ENCODE data around the gene PIK3AP1.
A peak's percentile ranks its signal among the peaks of the same experiment; 100 is the strongest.

The PIK3AP1 gene

GRCh38 chr10:96641396-96642295 is 78.7 kb downstream of the PIK3AP1 start:
- no peak for DNase-seq

GRCh38 chr10:96639899-96640298 is 80.4 kb downstream of the PIK3AP1 start:
- no peak for DNase-seq

- no peak for DNase-seq
These were observed 81.6 kb downstream of the PIK3AP1 start for GRCh38 chr10:96638696-96639095.

GRCh38 chr10:96638120-96638519 is 82.2 kb downstream of the PIK3AP1 start:
- DNase-seq: no peak

GRCh38 chr10:96637709-96638108 is 82.6 kb downstream of the PIK3AP1 start:
- no peak for DNase-seq

GRCh38 chr10:96636551-96636950 is 83.8 kb downstream of the PIK3AP1 start:
- DNase-seq: no peak

- no peak for DNase-seq
These were observed 87.2 kb downstream of the PIK3AP1 start for GRCh38 chr10:96632974-96633710.

GRCh38 chr10:96627292-96627691 is 93.0 kb downstream of the PIK3AP1 start:
- DNase-seq: no peak

- no peak for DNase-seq
These were observed 93.5 kb downstream of the PIK3AP1 start for GRCh38 chr10:96626795-96627194.

GRCh38 chr10:96625173-96625572 is 95.1 kb downstream of the PIK3AP1 start:
- DNase-seq: no peak

GRCh38 chr10:96622013-96622787 is 98.1 kb downstream of the PIK3AP1 start:
- DNase-seq: peak in 1 of 14 donors; percentile 5

GRCh38 chr10:96619796-96620773 is 100.2 kb downstream of the PIK3AP1 start:
- DNase-seq: no peak

GRCh38 chr10:96619120-96619519 is 101.2 kb downstream of the PIK3AP1 start:
- no peak for DNase-seq

- DNase-seq: peak in 11 of 14 donors; percentile 6 to 81 (median 38)
These were observed 101.7 kb downstream of the PIK3AP1 start for GRCh38 chr10:96618653-96619052.

GRCh38 chr10:96616961-96617360 is 103.4 kb downstream of the PIK3AP1 start:
- no peak for DNase-seq

GRCh38 chr10:96614515-96614914 is 105.8 kb downstream of the PIK3AP1 start:
- no peak for DNase-seq

GRCh38 chr10:96613576-96613975 is 106.7 kb downstream of the PIK3AP1 start:
- no peak for DNase-seq

GRCh38 chr10:96612055-96612830 is 108.1 kb downstream of the PIK3AP1 start:
- no peak for DNase-seq

GRCh38 chr10:96610817-96611216 is 109.5 kb downstream of the PIK3AP1 start:
- no peak for DNase-seq

- no peak for DNase-seq
These were observed 110.8 kb downstream of the PIK3AP1 start for GRCh38 chr10:96609510-96609909.

GRCh38 chr10:96608805-96609204 is 111.5 kb downstream of the PIK3AP1 start:
- no peak for DNase-seq
